Uterus (tissue), 4 donors: ENCODE results near the gene VPS9D1. TPM values are rescaled to one million over a fixed set of nuclear protein-coding genes. Genes with fewer than 3 reads are reported as not detected.
A peak's percentile ranks its signal among the peaks of the same experiment; 100 is the strongest.
"Not testable (repeated sequence)": the region's sequence is repeated elsewhere in the genome, so short reads cannot be mapped to it uniquely, and the experiment has no call there.

Experiments used
- DNase-seq, 2 donors: peaks; one replicate each; pipeline ENCODE4 v3.0.0-alpha.2; 2019 to 2020
- H3K27ac ChIP-seq, 2 donors: fragments of 200-600 bp; sonication (generic); 1 replicate in 1 of 2; 2 replicates in 1 of 2; pipeline ENCODE4 v1.5.1; 2016 to 2018
- H3K27me3 ChIP-seq, 2 donors: fragments of 200-600 bp; sonication (generic); one replicate each; pipeline ENCODE4 v1.5.1; 2018 to 2019; ENCODE audit warnings: control low read depth in 1 of 2
- H3K36me3 ChIP-seq, 2 donors: fragments of 200-600 bp; sonication (generic); one replicate each; pipeline ENCODE4 v1.5.1; 2019; ENCODE audit warnings: control low read depth in 1 of 2
- H3K4me1 ChIP-seq, 2 donors: fragments of 200-600 bp; sonication (generic); one replicate each; pipeline ENCODE4 v1.5.1; 2018 to 2019; ENCODE audit warnings: control low read depth in 1 of 2
- H3K4me3 ChIP-seq, 2 donors: fragments of 200-600 bp; sonication (generic); 1 replicate in 1 of 2; 2 replicates in 1 of 2; pipeline ENCODE4 v1.5.1; 2018 to 2019; ENCODE audit warnings: mild to moderate bottlenecking in 1 of 2
- H3K9me3 ChIP-seq, 2 donors: fragments of 200-600 bp; sonication (generic); one replicate each; pipeline ENCODE4 v1.5.1; 2019; ENCODE audit warnings: control low read depth in 1 of 2
- CTCF ChIP-seq, 4 experiments: fragments of 200-600 bp in 2 of 4; fragments of 450-650 bp in 2 of 4; sonication (generic) in 2 of 4; IDR thresholded peaks; one replicate each; pipeline ENCODE4 v1.5.1; 2016 to 2019; ENCODE audit warnings: antibody characterized with exemption in 4 of 4, mild to moderate bottlenecking in 2 of 4, moderate library complexity in 1 of 4
- POLR2A ChIP-seq, 2 donors: fragments of 450-650 bp; IDR thresholded peaks; one replicate each; pipeline ENCODE4 v1.6.1; 2016; ENCODE audit warnings: antibody characterized with exemption in 2 of 2, mild to moderate bottlenecking in 1 of 2, moderate library complexity in 1 of 2
- intact Hi-C: fragments of 100-400 bp; cut with DNase I; formaldehyde crosslinking; loops from one replicate; pipeline ENCODE4 v1.15.1; 2023; ENCODE audit warnings: low total_unique reads
- total RNA-seq, 4 donors: library from RNA; depleted of rRNA in 3 of 4; stranded (reverse); fragments of >200 nt in 3 of 4; gene quantifications; one replicate each; pipeline versions ENCODE4 v1.1.0 to v1.2.4, GENCODE V29; 2014 to 2023
- donor health status: DM: yes; HTN: yes; CAD: no.

Gene VPS9D1
- total RNA-seq, 4 donors from 2014 or later: 0.26 to 20.6 (median 8.7) TPM

- no peak for DNase-seq
- Histone ChIP-seq H3K4me1 (no peaks in the 10 kb centered on the region), H3K9me3 (no peaks in the 10 kb centered on the region), H3K36me3 (no peaks in the 10 kb centered on the region), H3K27me3 (no peaks in the 10 kb centered on the region), H3K27ac (no peak overlapping the region), H3K4me3 (no peak overlapping the region)
- no peak for TF ChIP-seq POLR2A (IDR thresholded peaks at IDR 0.05)
- TF ChIP-seq CTCF (IDR thresholded peaks at IDR 0.05): no peak
- intact Hi-C loops: no loop called here
Observed at GRCh38 chr16:89667633-89668032, 53.1 kb downstream of the VPS9D1 start.

- H3K9me3 ChIP-seq, H3K27me3 ChIP-seq, H3K4me1 ChIP-seq, intact Hi-C loops, H3K36me3 ChIP-seq, DNase-seq, H3K27ac ChIP-seq, H3K4me3 ChIP-seq: not testable (repeated sequence)
- peak in 1 of 4 experiments; percentile 3 for TF ChIP-seq CTCF (IDR thresholded peaks at IDR 0.05)
Observed at GRCh38 chr16:89667000-89667399, 53.7 kb downstream of the VPS9D1 start.

- H3K36me3 ChIP-seq, H3K4me1 ChIP-seq, DNase-seq, H3K4me3 ChIP-seq, H3K27ac ChIP-seq, H3K27me3 ChIP-seq, H3K9me3 ChIP-seq, intact Hi-C loops: not testable (repeated sequence)
Observed at GRCh38 chr16:89664238-89664637, 56.5 kb downstream of the VPS9D1 start.

- no peaks in the 10 kb centered on the region for H3K36me3 ChIP-seq
- intact Hi-C loops: no loop called here
Observed at GRCh38 chr16:89661215-89661614, 59.5 kb downstream of the VPS9D1 start.

GRCh38 chr16:89660146-89660545, 60.6 kb downstream of the VPS9D1 start:
- TF ChIP-seq POLR2A (IDR thresholded peaks at IDR 0.05) (no peak), CTCF (IDR thresholded peaks at IDR 0.05) (no peak)
- Histone ChIP-seq H3K36me3 (no peaks in the 10 kb centered on the region), H3K4me1 (peaks cover 0 to 7% of the 10 kb centered on the region in 2 donors), H3K4me3 (no peak overlapping the region), H3K27me3 (no peaks in the 10 kb centered on the region), H3K27ac (no peak overlapping the region), H3K9me3 (no peaks in the 10 kb centered on the region)
- intact Hi-C loops: no loop called here
- DNase-seq: no peak

More at GRCh38 chr16:89661215-89661614, 59.5 kb downstream of the VPS9D1 start:
- no peak for DNase-seq
- TF ChIP-seq POLR2A (IDR thresholded peaks at IDR 0.05) (no peak), CTCF (IDR thresholded peaks at IDR 0.05) (no peak)
- H3K4me3 ChIP-seq: no peak overlapping the region
- H3K27ac ChIP-seq: no peak overlapping the region
- no peaks in the 10 kb centered on the region for H3K9me3 ChIP-seq
- no peaks in the 10 kb centered on the region for H3K27me3 ChIP-seq
- H3K4me1 ChIP-seq: peaks cover 0 to 6% of the 10 kb centered on the region in 2 donors
